OCI-LY3 (cell line): ENCODE results near the gene STARD3.

Source experiments
- CTCF ChIP-seq: fragments of 200-600, 300-600 bp; sonication (generic); IDR thresholded peaks from 2 replicates; pipeline ENCODE4 v1.5.1; 2014; ENCODE audit warnings: antibody characterized with exemption, low read length, low read depth
- EZH2phosphoT487 ChIP-seq: fragments of 200-600 bp; shearing (Covaris generic); IDR thresholded peaks from 2 replicates; pipeline ENCODE4 v1.6.1; 2018; ENCODE audit warnings: antibody characterized with exemption, mixed run types, low read depth

- TF ChIP-seq CTCF (no peak), EZH2phosphoT487 (no peak)
Observed at GRCh38 chr17:39672522-39673334, 35.8 kb downstream of the STARD3 start.
